WERI-Rb-1 (cell line): Measurements from ENCODE around the gene LRRC27.
"Not testable (repeated sequence)": the region's sequence is repeated elsewhere in the genome, so short reads cannot be mapped to it uniquely, and the experiment has no call there.

Experiments
- DNase-seq: peaks from one replicate; pipeline ENCODE4 v3.0.0-alpha.2; 2020
- H3K27ac ChIP-seq: fragments of 250-450 bp; sonication (Bioruptor Pico); 2 replicates; pipeline ENCODE4 v1.5.1; 2020; ENCODE audit warnings: mild to moderate bottlenecking, moderate library complexity
- H3K27me3 ChIP-seq: fragments of 250-450 bp; sonication (Bioruptor Pico); 2 replicates; pipeline ENCODE4 v1.5.1; 2021; ENCODE audit warnings: mild to moderate bottlenecking, low read depth, moderate library complexity; ENCODE audit not compliant: insufficient read depth, severe bottlenecking
- H3K36me3 ChIP-seq: fragments of 250-450 bp; sonication (Bioruptor Pico); 2 replicates; pipeline ENCODE4 v1.5.1; 2020; ENCODE audit warnings: mild to moderate bottlenecking, moderate library complexity
- H3K4me3 ChIP-seq: 2 replicates; pipeline ENCODE4 v1.5.1; 2011; ENCODE audit warnings: low read depth, mild to moderate bottlenecking, control low read depth, low read length
- H3K9me3 ChIP-seq: fragments of 250-450 bp; sonication (Bioruptor Pico); 2 replicates; pipeline ENCODE4 v1.5.1; 2021; ENCODE audit warnings: mild to moderate bottlenecking, moderate library complexity; ENCODE audit not compliant: severe bottlenecking
- TF ChIP-seq, protein P1 (sequence below): IDR thresholded peaks from 2 replicates; pipeline ENCODE4 v1.5.1; 2011; ENCODE audit warnings: low read depth, mild to moderate bottlenecking, control low read depth, inconsistent platforms, low read length

LRRC27 gene

DNA sequence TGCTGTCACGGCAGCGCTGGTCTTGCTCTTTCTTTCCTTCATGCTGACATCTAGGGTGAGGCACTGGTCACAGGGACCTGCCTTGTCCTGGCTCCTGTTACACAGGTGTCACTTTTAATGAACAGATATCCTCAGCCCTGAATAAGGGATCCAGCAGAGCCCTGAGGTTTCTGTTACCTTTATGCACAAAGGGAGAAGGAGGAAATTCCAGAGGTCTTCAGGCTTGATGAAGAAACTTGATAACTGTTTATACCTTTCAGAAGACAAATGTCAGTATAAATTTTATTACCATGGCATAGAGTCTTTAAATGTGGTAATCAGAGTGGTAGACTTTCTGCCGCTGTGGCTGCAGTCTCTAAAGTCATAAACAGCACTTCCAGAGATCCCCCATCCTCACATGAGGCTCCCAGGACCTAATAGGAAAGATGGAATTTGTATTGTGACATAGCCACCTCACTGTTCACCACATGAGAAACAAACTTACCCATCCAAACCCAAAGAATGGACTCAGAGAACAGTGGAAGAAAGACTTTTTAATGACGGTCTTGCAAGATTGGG lies 2.7 kb downstream of the LRRC27 start:
- Histone ChIP-seq H3K4me3 (no peak overlapping the region), H3K27ac (no peak overlapping the region), H3K9me3 (no peaks in the 10 kb centered on the region), H3K36me3 (peaks cover 9% of the 10 kb centered on the region; the same call in 1 of the 2 replicates), H3K27me3 (no peaks in the 10 kb centered on the region)
- DNase-seq = no peak
- TF ChIP-seq, protein P1, sequence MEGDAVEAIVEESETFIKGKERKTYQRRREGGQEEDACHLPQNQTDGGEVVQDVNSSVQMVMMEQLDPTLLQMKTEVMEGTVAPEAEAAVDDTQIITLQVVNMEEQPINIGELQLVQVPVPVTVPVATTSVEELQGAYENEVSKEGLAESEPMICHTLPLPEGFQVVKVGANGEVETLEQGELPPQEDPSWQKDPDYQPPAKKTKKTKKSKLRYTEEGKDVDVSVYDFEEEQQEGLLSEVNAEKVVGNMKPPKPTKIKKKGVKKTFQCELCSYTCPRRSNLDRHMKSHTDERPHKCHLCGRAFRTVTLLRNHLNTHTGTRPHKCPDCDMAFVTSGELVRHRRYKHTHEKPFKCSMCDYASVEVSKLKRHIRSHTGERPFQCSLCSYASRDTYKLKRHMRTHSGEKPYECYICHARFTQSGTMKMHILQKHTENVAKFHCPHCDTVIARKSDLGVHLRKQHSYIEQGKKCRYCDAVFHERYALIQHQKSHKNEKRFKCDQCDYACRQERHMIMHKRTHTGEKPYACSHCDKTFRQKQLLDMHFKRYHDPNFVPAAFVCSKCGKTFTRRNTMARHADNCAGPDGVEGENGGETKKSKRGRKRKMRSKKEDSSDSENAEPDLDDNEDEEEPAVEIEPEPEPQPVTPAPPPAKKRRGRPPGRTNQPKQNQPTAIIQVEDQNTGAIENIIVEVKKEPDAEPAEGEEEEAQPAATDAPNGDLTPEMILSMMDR = no peak

DNA sequence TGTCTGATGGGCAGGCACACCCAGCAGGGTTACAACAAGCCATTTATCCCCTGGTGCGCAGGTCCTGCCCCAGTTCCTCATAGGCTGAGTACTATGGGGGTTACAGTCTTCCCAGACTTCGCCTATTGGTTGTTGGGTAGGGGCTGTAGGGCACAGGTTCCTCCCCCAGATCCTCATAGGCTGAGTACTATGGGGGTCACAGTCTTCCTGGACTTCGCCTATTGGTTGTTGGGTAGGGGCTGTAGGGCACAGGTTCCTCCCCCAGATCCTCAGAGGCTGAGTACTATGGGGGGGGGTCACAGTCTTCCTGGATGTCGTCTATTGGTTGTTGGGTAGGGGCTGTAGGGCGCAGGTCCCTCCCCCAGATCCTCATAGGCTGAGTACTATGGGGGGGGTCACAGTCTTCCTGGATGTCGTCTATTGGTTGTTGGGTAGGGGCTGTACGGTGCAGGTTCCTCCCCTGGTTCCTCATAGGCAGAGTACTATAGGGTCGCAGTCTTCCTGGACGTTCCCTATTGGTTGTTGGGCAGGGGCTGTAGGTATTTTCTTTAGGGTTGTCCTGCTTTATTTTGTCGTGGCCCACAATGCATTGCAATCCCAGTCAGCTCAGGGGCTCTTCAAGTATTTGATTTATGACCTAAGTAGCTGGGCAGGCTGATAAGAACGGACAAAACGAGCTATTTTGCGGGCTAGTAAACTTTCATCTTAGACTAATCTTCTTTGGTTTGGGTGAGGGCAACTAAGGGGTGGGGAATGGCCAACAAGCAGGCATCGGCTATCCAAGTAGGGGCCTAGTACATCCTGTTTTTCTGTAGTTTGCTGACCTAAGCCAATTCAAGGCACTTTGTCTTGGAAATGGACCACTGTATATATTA lies 3.4 kb downstream of the LRRC27 start:
- H3K36me3 ChIP-seq = peaks cover 3% of the 10 kb centered on the region; the same call in 1 of the 2 replicates
- no peaks in the 10 kb centered on the region for H3K27me3 ChIP-seq
- H3K27ac ChIP-seq = no peak overlapping the region
- TF ChIP-seq, protein P1 = no peak
- H3K4me3 ChIP-seq = no peak overlapping the region
- peak; percentile 60 for DNase-seq
- H3K9me3 ChIP-seq = no peaks in the 10 kb centered on the region

DNA sequence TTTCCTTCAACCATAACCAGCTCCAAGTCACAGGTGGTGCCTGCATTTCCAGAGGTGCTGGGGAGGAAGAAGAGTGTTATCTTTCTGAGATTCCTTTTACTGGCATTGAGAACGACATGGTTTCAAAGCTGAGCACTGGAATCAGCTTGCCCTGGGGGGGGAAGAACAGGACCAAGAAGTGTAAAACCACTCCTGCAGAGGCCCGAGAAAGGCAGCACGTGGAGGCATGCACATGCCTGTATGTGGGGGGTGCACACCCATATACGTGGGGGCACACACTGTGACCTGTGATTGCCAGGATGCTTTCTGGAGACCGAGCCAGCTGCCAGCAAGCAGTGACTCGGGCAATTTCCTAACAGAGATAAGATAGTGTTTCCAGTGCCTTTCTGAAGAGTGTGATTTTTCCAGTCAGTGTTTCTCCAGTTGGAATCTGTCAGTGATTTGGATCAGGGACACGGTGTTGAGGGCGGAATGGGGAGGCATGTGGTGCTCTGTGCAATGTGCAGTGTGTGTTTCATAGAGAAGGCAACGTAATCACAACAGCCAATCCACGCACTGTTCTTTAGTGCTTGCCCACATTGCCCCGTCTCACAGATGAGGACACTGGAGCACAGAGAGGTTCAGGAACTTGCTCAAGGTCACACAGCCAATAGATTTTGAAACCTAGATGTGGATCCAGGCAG lies 4.2 kb downstream of the LRRC27 start:
- Histone ChIP-seq H3K4me3 (no peak overlapping the region), H3K36me3 (peaks cover 3% of the 10 kb centered on the region; the same call in 1 of the 2 replicates), H3K27me3 (no peaks in the 10 kb centered on the region), H3K9me3 (no peaks in the 10 kb centered on the region), H3K27ac (no peak overlapping the region)
- DNase-seq = no peak
- TF ChIP-seq, protein P1 = no peak

DNA sequence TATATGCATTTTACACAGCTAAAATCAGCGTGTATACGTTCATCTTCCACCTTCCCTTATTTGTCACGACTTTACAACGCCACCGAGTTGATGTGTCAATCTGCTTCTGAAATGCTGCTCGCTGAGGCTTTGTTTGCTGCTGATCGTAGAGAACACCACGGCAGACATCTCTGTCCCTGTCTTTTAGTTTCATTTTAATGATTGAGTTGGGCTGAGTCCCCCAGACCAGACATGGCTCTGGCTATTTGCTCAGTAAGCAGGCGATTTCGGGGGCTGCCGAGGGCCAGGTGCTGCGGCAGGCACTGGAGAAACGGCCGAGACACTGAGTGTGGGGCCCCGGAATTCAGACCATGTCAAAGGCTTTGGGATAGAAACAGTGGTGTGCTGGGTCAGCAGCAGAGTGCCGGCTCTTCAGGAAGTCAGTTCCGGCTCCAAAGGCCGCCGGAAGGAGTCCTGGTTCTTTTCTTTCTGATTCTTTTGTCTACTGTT lies 5.0 kb downstream of the LRRC27 start:
- Histone ChIP-seq H3K27me3 (no peaks in the 10 kb centered on the region), H3K4me3 (no peak overlapping the region), H3K36me3 (no peaks in the 10 kb centered on the region), H3K9me3 (no peaks in the 10 kb centered on the region), H3K27ac (no peak overlapping the region)
- TF ChIP-seq, protein P1 = no peak
- no peak for DNase-seq

DNA sequence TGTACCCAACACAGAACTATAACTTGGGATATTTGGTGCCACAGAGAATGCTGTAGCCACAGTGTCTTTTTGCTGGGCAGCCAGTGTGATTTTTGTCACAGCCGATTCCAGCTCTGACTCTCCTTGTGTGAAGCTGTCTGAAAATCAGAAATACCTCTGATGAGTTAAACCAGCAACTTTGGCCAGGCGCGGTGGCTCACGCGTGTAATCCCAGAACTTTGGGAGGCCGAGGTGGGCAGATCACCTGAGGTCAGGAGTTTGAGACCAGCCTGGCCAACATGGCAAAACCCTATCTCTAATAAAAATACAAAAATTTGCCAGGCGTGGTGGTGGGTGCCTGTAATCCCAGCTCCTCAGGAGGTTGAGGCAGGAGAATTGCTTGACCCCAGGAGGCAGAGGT lies 5.9 kb downstream of the LRRC27 start:
- H3K4me3 ChIP-seq, H3K36me3 ChIP-seq, H3K27me3 ChIP-seq, DNase-seq, H3K27ac ChIP-seq, H3K9me3 ChIP-seq: not testable (repeated sequence)

DNA sequence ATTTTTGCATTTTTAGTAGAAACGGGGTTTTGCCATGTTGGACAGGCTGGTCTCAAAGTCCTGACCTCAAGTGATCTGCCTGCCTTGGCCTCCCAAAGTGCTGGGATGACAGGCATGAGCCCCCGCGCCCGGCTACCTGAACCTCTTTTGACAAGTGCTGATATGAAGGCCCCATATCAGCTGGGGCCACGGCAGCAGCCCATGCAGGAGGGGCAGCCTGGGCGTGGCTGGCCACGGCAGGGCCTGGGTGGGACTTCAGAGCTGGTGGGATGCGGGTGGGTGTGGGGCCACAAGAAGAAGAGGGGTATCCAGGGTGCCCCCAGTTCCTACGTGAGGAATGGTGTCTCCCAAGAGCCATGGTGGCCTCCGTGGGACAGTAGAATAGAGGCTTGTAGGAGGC lies 6.9 kb downstream of the LRRC27 start:
- Histone ChIP-seq H3K36me3 (no peaks in the 10 kb centered on the region), H3K4me3 (no peak overlapping the region), H3K27ac (no peak overlapping the region), H3K27me3 (no peaks in the 10 kb centered on the region), H3K9me3 (no peaks in the 10 kb centered on the region)
- TF ChIP-seq, protein P1 = no peak
- no peak for DNase-seq
